Measurements from ENCODE around the gene SRP9. TPM values are rescaled to one million over a fixed set of nuclear protein-coding genes. Genes with fewer than 3 reads are reported as not detected.

SRP9 gene
- total and polyA plus RNA-seq, 2 experiments from 2014 or later = 640 to 728 TPM

GRCh38 chr1:225817611-225818061, 40.0 kb downstream of the SRP9 start (continued):
- TF ChIP-seq, protein P1, sequence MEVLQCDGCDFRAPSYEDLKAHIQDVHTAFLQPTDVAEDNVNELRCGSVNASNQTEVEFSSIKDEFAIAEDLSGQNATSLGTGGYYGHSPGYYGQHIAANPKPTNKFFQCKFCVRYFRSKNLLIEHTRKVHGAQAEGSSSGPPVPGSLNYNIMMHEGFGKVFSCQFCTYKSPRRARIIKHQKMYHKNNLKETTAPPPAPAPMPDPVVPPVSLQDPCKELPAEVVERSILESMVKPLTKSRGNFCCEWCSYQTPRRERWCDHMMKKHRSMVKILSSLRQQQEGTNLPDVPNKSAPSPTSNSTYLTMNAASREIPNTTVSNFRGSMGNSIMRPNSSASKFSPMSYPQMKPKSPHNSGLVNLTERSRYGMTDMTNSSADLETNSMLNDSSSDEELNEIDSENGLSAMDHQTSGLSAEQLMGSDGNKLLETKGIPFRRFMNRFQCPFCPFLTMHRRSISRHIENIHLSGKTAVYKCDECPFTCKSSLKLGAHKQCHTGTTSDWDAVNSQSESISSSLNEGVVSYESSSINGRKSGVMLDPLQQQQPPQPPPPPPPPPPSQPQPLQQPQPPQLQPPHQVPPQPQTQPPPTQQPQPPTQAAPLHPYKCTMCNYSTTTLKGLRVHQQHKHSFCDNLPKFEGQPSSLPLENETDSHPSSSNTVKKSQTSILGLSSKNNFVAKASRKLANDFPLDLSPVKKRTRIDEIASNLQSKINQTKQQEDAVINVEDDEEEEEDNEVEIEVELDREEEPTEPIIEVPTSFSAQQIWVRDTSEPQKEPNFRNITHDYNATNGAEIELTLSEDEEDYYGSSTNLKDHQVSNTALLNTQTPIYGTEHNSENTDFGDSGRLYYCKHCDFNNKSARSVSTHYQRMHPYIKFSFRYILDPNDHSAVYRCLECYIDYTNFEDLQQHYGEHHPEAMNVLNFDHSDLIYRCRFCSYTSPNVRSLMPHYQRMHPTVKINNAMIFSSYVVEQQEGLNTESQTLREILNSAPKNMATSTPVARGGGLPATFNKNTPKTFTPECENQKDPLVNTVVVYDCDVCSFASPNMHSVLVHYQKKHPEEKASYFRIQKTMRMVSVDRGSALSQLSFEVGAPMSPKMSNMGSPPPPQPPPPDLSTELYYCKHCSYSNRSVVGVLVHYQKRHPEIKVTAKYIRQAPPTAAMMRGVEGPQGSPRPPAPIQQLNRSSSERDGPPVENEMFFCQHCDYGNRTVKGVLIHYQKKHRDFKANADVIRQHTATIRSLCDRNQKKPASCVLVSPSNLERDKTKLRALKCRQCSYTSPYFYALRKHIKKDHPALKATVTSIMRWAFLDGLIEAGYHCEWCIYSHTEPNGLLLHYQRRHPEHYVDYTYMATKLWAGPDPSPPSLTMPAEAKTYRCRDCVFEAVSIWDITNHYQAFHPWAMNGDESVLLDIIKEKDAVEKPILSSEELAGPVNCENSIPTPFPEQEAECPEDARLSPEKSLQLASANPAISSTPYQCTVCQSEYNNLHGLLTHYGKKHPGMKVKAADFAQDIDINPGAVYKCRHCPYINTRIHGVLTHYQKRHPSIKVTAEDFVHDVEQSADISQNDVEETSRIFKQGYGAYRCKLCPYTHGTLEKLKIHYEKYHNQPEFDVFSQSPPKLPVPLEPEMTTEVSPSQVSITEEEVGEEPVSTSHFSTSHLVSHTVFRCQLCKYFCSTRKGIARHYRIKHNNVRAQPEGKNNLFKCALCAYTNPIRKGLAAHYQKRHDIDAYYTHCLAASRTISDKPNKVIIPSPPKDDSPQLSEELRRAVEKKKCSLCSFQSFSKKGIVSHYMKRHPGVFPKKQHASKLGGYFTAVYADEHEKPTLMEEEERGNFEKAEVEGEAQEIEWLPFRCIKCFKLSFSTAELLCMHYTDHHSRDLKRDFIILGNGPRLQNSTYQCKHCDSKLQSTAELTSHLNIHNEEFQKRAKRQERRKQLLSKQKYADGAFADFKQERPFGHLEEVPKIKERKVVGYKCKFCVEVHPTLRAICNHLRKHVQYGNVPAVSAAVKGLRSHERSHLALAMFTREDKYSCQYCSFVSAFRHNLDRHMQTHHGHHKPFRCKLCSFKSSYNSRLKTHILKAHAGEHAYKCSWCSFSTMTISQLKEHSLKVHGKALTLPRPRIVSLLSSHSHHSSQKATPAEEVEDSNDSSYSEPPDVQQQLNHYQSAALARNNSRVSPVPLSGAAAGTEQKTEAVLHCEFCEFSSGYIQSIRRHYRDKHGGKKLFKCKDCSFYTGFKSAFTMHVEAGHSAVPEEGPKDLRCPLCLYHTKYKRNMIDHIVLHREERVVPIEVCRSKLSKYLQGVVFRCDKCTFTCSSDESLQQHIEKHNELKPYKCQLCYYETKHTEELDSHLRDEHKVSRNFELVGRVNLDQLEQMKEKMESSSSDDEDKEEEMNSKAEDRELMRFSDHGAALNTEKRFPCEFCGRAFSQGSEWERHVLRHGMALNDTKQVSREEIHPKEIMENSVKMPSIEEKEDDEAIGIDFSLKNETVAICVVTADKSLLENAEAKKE (CRISPR knock-in tag; IDR thresholded peaks at IDR 0.05) = no peak
- TF ChIP-seq POLR2AphosphoS5 (IDR thresholded peaks at IDR 0.05; ENCODE audit: low read depth) = no peak

DNA sequence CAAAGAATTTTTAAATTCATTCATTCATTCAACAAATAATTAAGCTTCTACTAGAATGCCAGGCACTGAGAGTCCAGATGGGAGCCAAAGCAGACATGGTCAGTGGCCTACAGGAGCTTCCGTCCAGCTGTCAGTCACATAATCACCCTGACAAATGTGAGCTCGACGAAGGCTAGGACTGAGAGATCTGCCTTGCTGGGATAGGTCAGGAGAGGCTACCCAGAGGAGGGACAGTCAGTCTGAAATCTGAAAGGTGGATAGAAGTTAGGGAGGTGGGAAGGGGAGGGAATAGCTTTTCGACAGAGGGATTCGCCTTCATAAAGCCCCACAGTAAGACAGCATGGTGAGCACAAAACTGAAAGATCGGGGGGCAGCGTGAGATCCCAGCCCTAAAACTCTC, 40.6 kb downstream of the SRP9 start:
- peak overlapping the region; percentile 52 for H3K4me2 ChIP-seq
- peaks cover 18% of the 10 kb centered on the region for H3K36me3 Mint-ChIP-seq (ENCODE audit: low read depth)
- no peaks in the 10 kb centered on the region; the same call in none of the 2 replicates for H4K20me1 ChIP-seq (replicated peaks; ENCODE audit: insufficient read depth)
- peaks cover 47% of the 10 kb centered on the region for H3K4me1 Mint-ChIP-seq
- no peaks in the 10 kb centered on the region for H3K9me3 Mint-ChIP-seq
- no peaks in the 10 kb centered on the region for H3K9me2 ChIP-seq (ENCODE audit: insufficient read depth)
- ATAC-seq = peak; percentile 11; the same call in 2 of the 3 replicates
- H3K4me1 ChIP-seq (ENCODE audit: insufficient read depth) = peaks cover 40% of the 10 kb centered on the region
- H3F3A ChIP-seq (replicated peaks; ENCODE audit: low read depth) = 0 out of 2 replicates have a peak, but pooled peaks cover 6% of the 10 kb centered on the region
- H3K27me3 Mint-ChIP-seq (ENCODE audit: insufficient read depth, low read depth, poor library complexity) = peaks cover 4% of the 10 kb centered on the region
- peak overlapping the region; percentile 87; the same call in 1 of the 2 replicates for H3K27ac ChIP-seq (ENCODE audit: low read depth)
- peaks cover 77% of the 10 kb centered on the region for H3K79me2 ChIP-seq (replicated peaks; ENCODE audit: insufficient read depth)
- no peak overlapping the region for H2AFZ ChIP-seq
- peak overlapping the region; percentile 9; the same call in 1 of the 3 replicates for H3K4me3 Mint-ChIP-seq
- no peak overlapping the region for H3K4me3 ChIP-seq
- peak overlapping the region; percentile 96 for H3K27ac Mint-ChIP-seq
- H3K36me3 ChIP-seq (ENCODE audit: insufficient read depth) = no peaks in the 10 kb centered on the region
- H3K27me3 ChIP-seq (ENCODE audit: insufficient read depth) = no peaks in the 10 kb centered on the region
- DNase-seq (ENCODE audit: low spot score) = no peak
- TF ChIP-seq ZNF331 (CRISPR knock-in tag; IDR thresholded peaks at IDR 0.05; ENCODE audit: low read depth) (no peak), NANOG (IDR thresholded peaks at IDR 0.05; ENCODE audit: borderline replicate concordance) (no peak), EZH2 (IDR thresholded peaks at IDR 0.05; ENCODE audit: low read depth, unreplicated experiment) (no peak), CREB1 (CRISPR knock-in tag; IDR thresholded peaks at IDR 0.05; ENCODE audit: low read depth) (no peak), CTCF (conservative IDR thresholded peaks at IDR 0.05; ENCODE audit: low read depth in 2 of 2) (no peak)
- TF ChIP-seq, protein P1 (CRISPR knock-in tag; IDR thresholded peaks at IDR 0.05) = no peak

Measured in GM23338 (cell line).